Smooth muscle cell (in vitro differentiated cells): ENCODE measurements around the gene DAZAP1. TPM values are rescaled to one million over a fixed set of nuclear protein-coding genes. Genes with fewer than 3 reads are reported as not detected.

Source experiments
- DNase-seq: peaks from one replicate; lab custom pipeline; 2025; ENCODE audit not compliant: unreplicated experiment; lab: John Stamatoyannopoulos, UW
- H2AFZ ChIP-seq: fragments of 200-600 bp; sonication (generic); 2 replicates; pipeline ENCODE4 v1.6.0; 2016; ENCODE audit warnings: antibody characterized with exemption, low read depth, mild to moderate bottlenecking
- H3F3A ChIP-seq: fragments of 200-600 bp; sonication (generic); 2 replicates; pipeline ENCODE4 v1.6.0; 2017; ENCODE audit warnings: antibody characterized with exemption, low read depth
- H3K27ac ChIP-seq: fragments of 200-600 bp; sonication (generic); 2 replicates; pipeline ENCODE4 v1.5.1; 2016; ENCODE audit warnings: low read depth, mild to moderate bottlenecking
- H3K27me3 ChIP-seq: fragments of 200-600 bp; sonication (generic); 2 replicates; pipeline ENCODE4 v1.6.1; 2016; ENCODE audit warnings: low read depth, mild to moderate bottlenecking
- H3K36me3 ChIP-seq: fragments of 200-600 bp; sonication (generic); 2 replicates; pipeline ENCODE4 v1.5.1; 2016; ENCODE audit warnings: low read depth
- H3K4me1 ChIP-seq: fragments of 200-600 bp; sonication (generic); 2 replicates; pipeline ENCODE4 v1.5.1; 2016; ENCODE audit warnings: low read depth
- H3K4me2 ChIP-seq: fragments of 200-600 bp; sonication (generic); 2 replicates; pipeline ENCODE4 v1.6.0; 2016; ENCODE audit warnings: mild to moderate bottlenecking
- H3K4me3 ChIP-seq: fragments of 200-600 bp; sonication (generic); 2 replicates; pipeline ENCODE4 v1.5.1; 2016; ENCODE audit warnings: mild to moderate bottlenecking
- H3K79me2 ChIP-seq: fragments of 200-600 bp; sonication (generic); 2 replicates; pipeline ENCODE4 v1.6.0; 2016; ENCODE audit warnings: low read depth, mild to moderate bottlenecking
- H3K9ac ChIP-seq: fragments of 200-600 bp; sonication (generic); 2 replicates; pipeline ENCODE4 v1.6.0; 2016; ENCODE audit warnings: low read depth
- H3K9me3 ChIP-seq: fragments of 200-600 bp; sonication (generic); replicated peaks from 2 replicates; pipeline ENCODE4 v1.5.1; 2016; ENCODE audit warnings: low read depth
- H4K20me1 ChIP-seq: fragments of 200-600 bp; sonication (generic); 2 replicates; pipeline ENCODE4 v1.6.0; 2016; ENCODE audit warnings: low read depth
- WGBS: methylation state at CpG from one replicate; pipeline ENCODE4 v1.1.7; 2016; ENCODE audit warnings: low lambda C conversion rate; 5-methylcytosine and 5-hydroxymethylcytosine counted together
- polyA plus RNA-seq: library from polyadenylated mRNA; unstranded; fragments of >200 nt; fragmentation: Nextera tagmentation; extraction: Ambion mirVana; gene quantifications from 2 replicates; pipeline ENCODE4 v1.2.1, GENCODE V29; 2016
- total RNA-seq: library from RNA; depleted of rRNA; stranded (reverse); fragments of >200 nt; gene quantifications from 2 replicates; pipeline ENCODE4 v1.2.3, GENCODE V29; 2014
- TF ChIP-seq, protein P1 (sequence below): fragments of 200-600 bp; sonication (generic); IDR thresholded peaks from 2 replicates; pipeline ENCODE4 v1.5.1; 2017; ENCODE audit warnings: borderline replicate concordance, mild to moderate bottlenecking, antibody characterized with exemption; ENCODE audit not compliant: insufficient read depth, poor library complexity, severe bottlenecking

DAZAP1 gene
- total and polyA plus RNA-seq, 2 experiments from 2014 or later: 35.5 to 41.7 TPM

DNA sequence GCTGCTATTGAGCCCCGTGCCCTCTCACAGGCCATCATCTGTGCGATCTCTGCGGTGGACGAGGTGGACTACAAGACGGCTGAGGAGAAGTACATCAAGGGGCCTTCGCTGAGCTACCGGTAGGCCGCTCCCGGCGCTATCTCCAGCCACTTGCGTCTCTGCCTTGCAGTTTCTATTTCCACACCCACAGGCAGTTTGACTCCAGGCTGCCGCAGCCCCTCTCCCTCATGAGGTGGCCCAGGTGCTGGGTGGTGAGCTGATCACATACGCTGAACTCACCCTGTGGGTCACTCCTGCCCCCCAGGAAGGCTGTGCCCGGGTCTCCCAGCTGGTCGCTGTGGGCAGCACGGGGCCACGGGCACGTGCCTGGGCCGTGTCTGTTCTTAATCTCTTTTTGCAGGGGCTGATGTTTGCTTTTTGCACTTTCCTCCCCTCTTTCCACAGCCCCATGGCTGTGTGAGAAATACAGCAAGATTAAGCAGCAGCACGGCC is 34.3 kb upstream of the DAZAP1 start:
- peaks cover 7% of the 10 kb centered on the region for H3F3A ChIP-seq
- no peaks in the 10 kb centered on the region for H3K4me1 ChIP-seq
- no peaks in the 10 kb centered on the region for H3K36me3 ChIP-seq
- H2AFZ ChIP-seq: no peak overlapping the region
- no peak overlapping the region for H3K4me3 ChIP-seq
- H4K20me1 ChIP-seq: no peaks in the 10 kb centered on the region
- no peaks in the 10 kb centered on the region for H3K79me2 ChIP-seq
- DNase-seq: no peak
- H3K9me3 ChIP-seq: no peaks in the 10 kb centered on the region
- WGBS: 90% methylated on average over 20 of the region's 20 CpGs
- no peak overlapping the region for H3K9ac ChIP-seq
- TF ChIP-seq, protein P1, sequence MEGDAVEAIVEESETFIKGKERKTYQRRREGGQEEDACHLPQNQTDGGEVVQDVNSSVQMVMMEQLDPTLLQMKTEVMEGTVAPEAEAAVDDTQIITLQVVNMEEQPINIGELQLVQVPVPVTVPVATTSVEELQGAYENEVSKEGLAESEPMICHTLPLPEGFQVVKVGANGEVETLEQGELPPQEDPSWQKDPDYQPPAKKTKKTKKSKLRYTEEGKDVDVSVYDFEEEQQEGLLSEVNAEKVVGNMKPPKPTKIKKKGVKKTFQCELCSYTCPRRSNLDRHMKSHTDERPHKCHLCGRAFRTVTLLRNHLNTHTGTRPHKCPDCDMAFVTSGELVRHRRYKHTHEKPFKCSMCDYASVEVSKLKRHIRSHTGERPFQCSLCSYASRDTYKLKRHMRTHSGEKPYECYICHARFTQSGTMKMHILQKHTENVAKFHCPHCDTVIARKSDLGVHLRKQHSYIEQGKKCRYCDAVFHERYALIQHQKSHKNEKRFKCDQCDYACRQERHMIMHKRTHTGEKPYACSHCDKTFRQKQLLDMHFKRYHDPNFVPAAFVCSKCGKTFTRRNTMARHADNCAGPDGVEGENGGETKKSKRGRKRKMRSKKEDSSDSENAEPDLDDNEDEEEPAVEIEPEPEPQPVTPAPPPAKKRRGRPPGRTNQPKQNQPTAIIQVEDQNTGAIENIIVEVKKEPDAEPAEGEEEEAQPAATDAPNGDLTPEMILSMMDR: no peak
- no peak overlapping the region for H3K4me2 ChIP-seq
- H3K27me3 ChIP-seq: no peaks in the 10 kb centered on the region
- no peak overlapping the region for H3K27ac ChIP-seq

DNA sequence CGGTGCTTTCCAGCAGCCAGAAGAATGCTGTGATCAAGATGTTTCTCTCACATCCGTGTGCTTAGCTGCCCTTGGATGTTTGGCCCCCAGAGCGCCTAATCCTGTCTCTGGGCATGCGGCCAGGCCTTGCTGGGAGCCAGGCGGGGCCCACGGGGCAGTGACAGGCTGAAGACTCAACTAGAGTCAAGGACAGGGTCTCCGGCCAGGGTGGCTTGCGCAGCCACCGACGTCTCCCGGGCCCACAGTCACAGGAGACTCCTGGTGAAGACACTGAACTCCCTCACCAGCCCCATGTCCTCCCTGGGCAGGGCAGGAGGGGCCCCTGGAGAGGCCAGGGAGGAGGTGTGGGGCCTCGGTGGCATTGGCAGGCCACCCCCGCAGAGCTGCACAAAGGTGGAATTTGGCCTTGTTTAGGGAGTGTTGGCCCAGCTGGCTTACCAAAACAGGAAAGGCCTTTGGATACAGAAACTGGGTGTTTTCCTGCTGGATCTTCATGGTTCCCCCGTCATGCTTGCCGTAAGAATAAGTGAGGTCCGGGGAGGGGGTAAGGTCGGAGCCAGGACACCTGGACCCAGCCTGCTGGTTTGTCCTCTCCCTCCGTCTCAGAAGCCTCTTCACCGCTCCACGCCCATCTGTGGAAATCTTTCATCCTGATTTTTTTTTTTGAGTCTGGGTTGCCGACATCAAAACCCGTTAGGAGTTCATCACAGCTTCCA is 33.7 kb upstream of the DAZAP1 start:
- H4K20me1 ChIP-seq: no peaks in the 10 kb centered on the region
- H3K4me1 ChIP-seq: no peaks in the 10 kb centered on the region
- H3K9ac ChIP-seq: no peak overlapping the region
- no peaks in the 10 kb centered on the region for H3K9me3 ChIP-seq
- WGBS: 87% methylated on average over 22 of the region's 22 CpGs
- peaks cover 7% of the 10 kb centered on the region for H3F3A ChIP-seq
- no peaks in the 10 kb centered on the region for H3K27me3 ChIP-seq
- H3K4me2 ChIP-seq: no peak overlapping the region
- H3K79me2 ChIP-seq: no peaks in the 10 kb centered on the region
- no peak for DNase-seq
- H3K36me3 ChIP-seq: no peaks in the 10 kb centered on the region
- no peak overlapping the region for H3K4me3 ChIP-seq
- H3K27ac ChIP-seq: no peak overlapping the region
- TF ChIP-seq, protein P1: no peak
- H2AFZ ChIP-seq: no peak overlapping the region

DNA sequence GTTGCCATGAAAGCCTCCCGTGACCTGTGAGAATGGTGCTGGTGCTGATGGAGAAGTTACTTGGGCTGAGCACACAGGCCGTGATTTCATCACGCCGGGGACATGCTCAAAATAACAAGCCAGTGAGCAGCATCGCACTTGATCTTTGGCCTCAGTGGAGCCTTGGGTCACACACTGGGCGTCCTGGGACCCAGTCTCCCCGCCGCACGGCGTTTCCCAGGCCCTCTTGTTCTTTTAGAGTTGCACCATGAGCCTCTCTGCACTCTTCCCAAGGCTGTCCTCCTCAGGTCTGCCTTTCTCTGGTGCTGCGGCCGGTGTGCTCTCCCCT is 33.2 kb upstream of the DAZAP1 start:
- Histone ChIP-seq H3K27me3 (no peaks in the 10 kb centered on the region), H3K36me3 (no peaks in the 10 kb centered on the region), H3F3A (peaks cover 7% of the 10 kb centered on the region), H3K4me2 (no peak overlapping the region), H3K9me3 (no peaks in the 10 kb centered on the region), H4K20me1 (no peaks in the 10 kb centered on the region), H3K4me1 (no peaks in the 10 kb centered on the region), H2AFZ (no peak overlapping the region), H3K9ac (no peak overlapping the region), H3K79me2 (no peaks in the 10 kb centered on the region), H3K4me3 (no peak overlapping the region), H3K27ac (no peak overlapping the region)
- no peak for DNase-seq
- WGBS: 91% methylated on average over 12 of the region's 12 CpGs
- TF ChIP-seq, protein P1: no peak

DNA sequence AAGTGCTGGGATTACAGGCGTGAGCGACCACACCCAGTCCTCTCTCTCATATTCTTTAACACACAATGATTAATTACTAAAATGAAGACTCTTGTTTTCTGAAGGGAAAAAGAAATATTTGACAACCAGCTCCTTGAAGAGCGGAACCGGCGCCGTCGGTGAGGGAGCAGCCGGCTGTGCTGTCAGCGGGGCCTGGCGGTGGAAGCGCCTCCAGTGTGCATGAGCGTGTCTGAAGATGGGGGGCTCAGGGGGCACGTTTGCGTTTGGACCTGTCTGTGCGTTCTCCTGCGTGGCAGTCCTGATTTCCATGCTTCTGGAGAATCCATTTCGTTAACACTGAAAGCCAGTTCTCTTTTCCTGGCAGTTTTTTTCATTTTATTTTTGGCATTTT is 31.0 kb upstream of the DAZAP1 start:
- Histone ChIP-seq H3K9ac (no peak overlapping the region), H4K20me1 (no peaks in the 10 kb centered on the region), H3K4me2 (no peak overlapping the region), H3K27ac (no peak overlapping the region), H3K36me3 (no peaks in the 10 kb centered on the region), H2AFZ (no peak overlapping the region), H3K4me3 (no peak overlapping the region), H3F3A (peaks cover 7% of the 10 kb centered on the region), H3K27me3 (no peaks in the 10 kb centered on the region), H3K4me1 (peaks cover 5% of the 10 kb centered on the region), H3K79me2 (no peaks in the 10 kb centered on the region), H3K9me3 (no peaks in the 10 kb centered on the region)
- over 99% methylated on average over 17 of the region's 17 CpGs for WGBS
- no peak for DNase-seq
- TF ChIP-seq, protein P1: no peak
